ENCODE measurements around the gene OXNAD1.

DNA sequence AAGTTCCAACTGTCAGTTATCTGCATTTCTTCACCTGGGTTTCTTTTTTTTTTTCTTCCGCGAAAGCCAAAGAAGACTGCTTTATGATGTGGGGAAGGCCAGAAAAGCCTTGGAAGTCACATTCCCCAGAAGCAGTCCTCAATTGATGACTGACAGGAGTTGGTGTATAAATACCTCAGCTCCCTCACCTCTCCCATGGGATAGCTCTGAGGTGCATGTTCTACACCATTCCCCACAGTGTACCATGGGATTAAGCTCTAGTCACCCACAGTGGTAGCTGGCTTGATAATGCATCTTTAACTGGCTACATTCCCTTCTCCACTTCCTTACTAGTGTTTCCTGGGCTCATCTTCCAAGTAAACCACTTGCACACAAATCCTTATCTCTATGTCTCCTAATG is 30.7 kb upstream of the OXNAD1 start:
- TF ChIP-seq, protein P1, sequence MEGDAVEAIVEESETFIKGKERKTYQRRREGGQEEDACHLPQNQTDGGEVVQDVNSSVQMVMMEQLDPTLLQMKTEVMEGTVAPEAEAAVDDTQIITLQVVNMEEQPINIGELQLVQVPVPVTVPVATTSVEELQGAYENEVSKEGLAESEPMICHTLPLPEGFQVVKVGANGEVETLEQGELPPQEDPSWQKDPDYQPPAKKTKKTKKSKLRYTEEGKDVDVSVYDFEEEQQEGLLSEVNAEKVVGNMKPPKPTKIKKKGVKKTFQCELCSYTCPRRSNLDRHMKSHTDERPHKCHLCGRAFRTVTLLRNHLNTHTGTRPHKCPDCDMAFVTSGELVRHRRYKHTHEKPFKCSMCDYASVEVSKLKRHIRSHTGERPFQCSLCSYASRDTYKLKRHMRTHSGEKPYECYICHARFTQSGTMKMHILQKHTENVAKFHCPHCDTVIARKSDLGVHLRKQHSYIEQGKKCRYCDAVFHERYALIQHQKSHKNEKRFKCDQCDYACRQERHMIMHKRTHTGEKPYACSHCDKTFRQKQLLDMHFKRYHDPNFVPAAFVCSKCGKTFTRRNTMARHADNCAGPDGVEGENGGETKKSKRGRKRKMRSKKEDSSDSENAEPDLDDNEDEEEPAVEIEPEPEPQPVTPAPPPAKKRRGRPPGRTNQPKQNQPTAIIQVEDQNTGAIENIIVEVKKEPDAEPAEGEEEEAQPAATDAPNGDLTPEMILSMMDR (IDR thresholded peaks at IDR 0.05 in 2 of 3, conservative IDR thresholded peaks at IDR 0.05 in 1 of 3; ENCODE audit: control insufficient read depth in 2 of 3, extremely low read depth in 1 of 3, insufficient read depth in 1 of 3, low read depth in 3 of 3, low read length in 3 of 3) = no peak
- no peak for TF ChIP-seq YY1 (IDR thresholded peaks at IDR 0.05; ENCODE audit: low read depth, low read length)
- no peak for TF ChIP-seq YBX1 (IDR thresholded peaks at IDR 0.05)
- no peak for TF ChIP-seq SMC3 (IDR thresholded peaks at IDR 0.05; ENCODE audit: borderline replicate concordance, low read length)
- TF ChIP-seq EZH2 (IDR thresholded peaks at IDR 0.05; ENCODE audit: borderline replicate concordance, control insufficient read depth, low read depth, low read length) = no peak
- TF ChIP-seq CHD4 (IDR thresholded peaks at IDR 0.05) = no peak
- TF ChIP-seq HCFC1 (IDR thresholded peaks at IDR 0.05; ENCODE audit: low read length) = no peak
- no peak for TF ChIP-seq POLR2AphosphoS2 (IDR thresholded peaks at IDR 0.05; ENCODE audit: low read depth, low read length)
- TF ChIP-seq BHLHE40 (IDR thresholded peaks at IDR 0.05; ENCODE audit: borderline replicate concordance in 1 of 2, low read depth in 2 of 2, low read length in 1 of 2) = no peak
- TF ChIP-seq ZBED1 (IDR thresholded peaks at IDR 0.05; ENCODE audit: borderline replicate concordance) = no peak
